HEK293T (cell line): ENCODE results near the gene TXNDC8.

ENCODE experiments used
- ARNT ChIP-seq: fragments of 450-650 bp; IDR thresholded peaks from 2 replicates; pipeline ENCODE4 v1.6.1; 2017; ENCODE audit warnings: mild to moderate bottlenecking
- BHLHE40 ChIP-seq: fragments of 450-650 bp; IDR thresholded peaks from 2 replicates; pipeline ENCODE4 v1.6.1; 2016; ENCODE audit warnings: mild to moderate bottlenecking, moderate library complexity, borderline replicate concordance
- CTBP1 ChIP-seq: fragments of 450-650 bp; IDR thresholded peaks from 2 replicates; pipeline ENCODE4 v1.6.1; 2016; ENCODE audit warnings: borderline replicate concordance
- ELF4 ChIP-seq: fragments of 450-650 bp; IDR thresholded peaks from 2 replicates; pipeline ENCODE4 v1.6.1; 2017; ENCODE audit warnings: antibody characterized with exemption
- FOXM1 ChIP-seq: fragments of 450-650 bp; IDR thresholded peaks from 2 replicates; pipeline ENCODE4 v1.6.1; 2017; ENCODE audit warnings: mild to moderate bottlenecking, borderline replicate concordance
- NFRKB ChIP-seq: fragments of 450-650 bp; IDR thresholded peaks from 2 replicates; pipeline ENCODE4 v1.6.1; 2016; ENCODE audit warnings: mild to moderate bottlenecking, moderate library complexity

GRCh38 chr9:110293248-110293647 is 44.4 kb downstream of the TXNDC8 start:
- TF ChIP-seq ARNT, result no peak
- no peak for TF ChIP-seq NFRKB
- TF ChIP-seq FOXM1, result no peak
- no peak for TF ChIP-seq BHLHE40
- TF ChIP-seq ELF4, result no peak
- TF ChIP-seq CTBP1, result no peak
